Fibroblast of pulmonary artery (primary cell): ENCODE results near the gene GALNT18.
A peak's percentile ranks its signal among the peaks of the same experiment; 100 is the strongest.

Experiments used
- DNase-seq: peaks from one replicate; pipeline ENCODE4 v3.0.0-alpha.2; 2010; ENCODE audit warnings: low read depth
- H3K4me3 ChIP-seq: replicated peaks from 2 replicates; pipeline ENCODE4 v1.5.1; 2011; ENCODE audit warnings: low read depth, mild to moderate bottlenecking, control low read depth, low read length, moderate library complexity
- TF ChIP-seq, protein P1 (sequence below): IDR thresholded peaks from 2 replicates; pipeline ENCODE4 v1.5.1; 2011; ENCODE audit warnings: mild to moderate bottlenecking, control low read depth, low read length, inconsistent platforms; ENCODE audit errors: missing control alignments

GALNT18 gene

DNA sequence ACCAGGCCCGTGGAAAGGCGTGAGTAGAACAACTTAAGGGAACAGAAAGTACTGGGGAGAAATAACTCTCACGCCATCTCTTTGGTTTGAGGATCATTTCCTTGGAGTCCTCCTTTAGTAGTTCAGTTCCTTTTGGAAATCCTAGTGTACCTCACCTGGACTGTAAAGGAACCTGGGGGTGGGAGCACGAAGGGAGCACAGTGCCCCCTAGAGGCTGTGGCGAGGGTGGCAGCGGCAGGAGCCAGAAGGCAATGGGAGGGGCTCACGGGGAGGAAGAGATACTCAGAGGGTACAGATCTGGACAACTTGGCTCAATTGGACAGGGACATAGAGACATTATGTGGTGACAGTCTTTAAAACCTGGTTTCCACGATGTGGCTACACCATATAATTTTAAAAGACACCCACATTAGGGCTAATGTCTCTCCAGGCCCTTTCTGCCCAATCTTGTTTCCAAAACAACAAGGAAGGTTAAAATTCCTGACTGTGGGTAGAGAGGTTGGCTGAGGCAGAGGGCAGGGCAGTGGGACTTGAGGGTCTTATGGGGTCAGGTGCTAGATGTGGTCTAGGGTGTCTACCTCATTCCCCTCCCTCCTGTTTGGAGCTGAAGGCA, 355.7 kb downstream of the GALNT18 start:
- TF ChIP-seq, protein P1, sequence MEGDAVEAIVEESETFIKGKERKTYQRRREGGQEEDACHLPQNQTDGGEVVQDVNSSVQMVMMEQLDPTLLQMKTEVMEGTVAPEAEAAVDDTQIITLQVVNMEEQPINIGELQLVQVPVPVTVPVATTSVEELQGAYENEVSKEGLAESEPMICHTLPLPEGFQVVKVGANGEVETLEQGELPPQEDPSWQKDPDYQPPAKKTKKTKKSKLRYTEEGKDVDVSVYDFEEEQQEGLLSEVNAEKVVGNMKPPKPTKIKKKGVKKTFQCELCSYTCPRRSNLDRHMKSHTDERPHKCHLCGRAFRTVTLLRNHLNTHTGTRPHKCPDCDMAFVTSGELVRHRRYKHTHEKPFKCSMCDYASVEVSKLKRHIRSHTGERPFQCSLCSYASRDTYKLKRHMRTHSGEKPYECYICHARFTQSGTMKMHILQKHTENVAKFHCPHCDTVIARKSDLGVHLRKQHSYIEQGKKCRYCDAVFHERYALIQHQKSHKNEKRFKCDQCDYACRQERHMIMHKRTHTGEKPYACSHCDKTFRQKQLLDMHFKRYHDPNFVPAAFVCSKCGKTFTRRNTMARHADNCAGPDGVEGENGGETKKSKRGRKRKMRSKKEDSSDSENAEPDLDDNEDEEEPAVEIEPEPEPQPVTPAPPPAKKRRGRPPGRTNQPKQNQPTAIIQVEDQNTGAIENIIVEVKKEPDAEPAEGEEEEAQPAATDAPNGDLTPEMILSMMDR: peak; percentile 70
- DNase-seq: peak; percentile 13
- no peak overlapping the region for H3K4me3 ChIP-seq

DNA sequence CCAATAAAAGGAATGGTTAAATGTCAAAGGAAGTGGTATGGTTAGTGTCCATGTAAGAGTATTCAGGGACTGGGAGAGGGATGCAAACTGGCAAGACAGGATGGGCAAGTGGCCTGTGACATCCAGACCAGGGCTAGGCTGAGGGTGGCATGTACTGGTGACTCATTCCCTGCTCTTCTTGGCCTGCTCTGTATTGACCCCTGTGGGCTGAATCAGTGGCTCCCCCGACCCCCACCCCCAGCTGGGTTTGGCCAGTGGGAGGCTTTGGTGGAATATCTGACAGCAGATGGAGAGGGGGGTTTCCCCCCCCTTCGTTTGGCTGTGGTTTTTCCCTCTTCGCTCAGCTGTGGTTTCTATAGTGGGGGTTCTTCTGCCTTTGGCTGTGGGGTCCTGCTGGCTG, 356.5 kb downstream of the GALNT18 start:
- no peak for DNase-seq
- TF ChIP-seq, protein P1: no peak
- no peak overlapping the region for H3K4me3 ChIP-seq

DNA sequence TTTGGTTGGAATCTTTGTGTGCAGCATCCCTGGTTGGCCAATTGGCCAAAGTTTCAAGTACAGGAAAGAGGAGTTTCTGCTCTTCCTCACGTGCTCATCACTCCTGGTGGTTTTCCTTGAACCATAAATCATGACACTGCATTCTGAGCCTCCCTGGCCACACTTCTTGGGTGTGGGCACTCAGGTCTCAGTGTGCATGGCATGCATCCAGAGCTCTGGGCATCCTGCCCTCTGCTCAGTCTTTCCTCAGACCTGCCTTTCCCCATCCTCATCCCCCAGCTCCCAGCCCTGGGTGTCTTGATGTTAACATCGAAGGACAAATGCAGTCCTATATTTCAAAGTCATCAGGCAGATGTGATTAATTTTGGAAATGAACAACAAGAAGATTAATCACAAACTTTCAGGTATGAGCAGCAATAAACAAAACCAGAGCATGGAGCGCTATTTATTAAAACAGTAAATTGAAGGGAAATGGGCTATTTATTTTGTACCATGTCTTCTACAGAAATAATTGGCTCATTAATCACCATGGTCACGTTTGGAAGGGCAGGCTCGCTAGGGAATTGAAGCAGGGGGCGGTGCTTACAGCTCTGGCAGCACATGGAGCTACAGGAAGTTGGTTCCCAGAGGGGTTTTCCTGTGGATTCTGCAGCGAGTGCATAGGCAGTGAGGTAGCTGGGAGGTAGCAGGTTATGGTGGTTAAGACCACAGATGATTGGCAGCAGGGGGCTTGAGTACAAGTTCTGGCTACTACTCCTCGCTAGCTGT, 358.4 kb downstream of the GALNT18 start:
- DNase-seq: no peak
- TF ChIP-seq, protein P1: no peak

DNA sequence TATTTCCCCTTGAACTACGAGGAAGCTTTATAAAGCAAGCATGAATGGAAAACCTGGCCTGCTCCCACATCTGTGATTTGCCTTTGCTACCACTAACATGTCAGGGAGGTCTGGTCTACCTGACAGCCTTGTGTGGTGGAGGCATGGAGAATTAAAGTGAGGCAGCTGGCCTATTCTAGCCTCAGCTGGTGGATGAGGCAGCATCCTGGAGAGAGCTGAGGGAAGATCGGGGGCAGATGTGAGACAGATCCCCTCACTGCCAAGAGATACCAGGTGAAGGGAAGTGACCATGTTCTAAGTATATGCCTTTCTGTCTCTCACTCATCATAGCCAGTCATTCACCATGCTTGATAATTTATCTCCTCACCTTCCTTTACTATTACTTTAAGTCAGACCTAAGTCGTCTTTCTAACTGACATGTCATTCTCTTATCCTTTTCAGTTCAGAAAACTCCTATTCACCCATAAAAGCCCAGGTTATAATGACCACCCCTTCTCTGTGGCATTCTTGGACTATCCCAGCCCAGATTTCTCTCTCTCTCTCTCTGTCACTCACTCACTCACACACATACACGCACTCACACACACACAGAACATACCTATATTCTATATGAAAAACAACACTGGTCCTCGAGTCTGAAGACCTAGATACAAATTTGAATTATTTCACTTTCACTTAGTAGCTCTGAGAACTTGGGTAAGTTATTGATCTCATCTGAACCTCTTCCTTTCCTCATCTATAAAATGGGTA, 359.5 kb downstream of the GALNT18 start:
- TF ChIP-seq, protein P1: no peak
- no peak overlapping the region for H3K4me3 ChIP-seq
- no peak for DNase-seq

More for the DNA sequence above, 358.4 kb downstream of the GALNT18 start:
- no peak overlapping the region for H3K4me3 ChIP-seq

DNA sequence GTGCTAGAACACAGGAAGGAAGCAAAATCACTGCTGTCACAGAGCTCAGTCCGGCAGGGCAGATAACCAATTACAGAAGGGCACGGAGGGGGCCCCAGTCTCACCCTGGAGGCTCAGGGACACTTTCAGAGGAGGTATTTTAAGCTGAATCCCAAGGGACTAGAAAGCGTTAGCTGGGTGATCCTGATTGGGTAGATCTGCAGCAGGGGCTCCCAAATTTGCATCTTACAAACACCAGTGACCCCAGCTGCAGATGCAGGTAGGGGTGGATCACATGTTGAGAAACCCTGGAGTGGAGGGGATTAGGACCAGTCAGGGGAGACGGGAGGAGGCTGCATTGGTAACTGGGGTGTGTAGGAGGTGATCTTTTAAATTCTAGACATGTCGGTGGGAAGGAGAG, 360.2 kb downstream of the GALNT18 start:
- no peak for DNase-seq
- TF ChIP-seq, protein P1: no peak
- H3K4me3 ChIP-seq: no peak overlapping the region

DNA sequence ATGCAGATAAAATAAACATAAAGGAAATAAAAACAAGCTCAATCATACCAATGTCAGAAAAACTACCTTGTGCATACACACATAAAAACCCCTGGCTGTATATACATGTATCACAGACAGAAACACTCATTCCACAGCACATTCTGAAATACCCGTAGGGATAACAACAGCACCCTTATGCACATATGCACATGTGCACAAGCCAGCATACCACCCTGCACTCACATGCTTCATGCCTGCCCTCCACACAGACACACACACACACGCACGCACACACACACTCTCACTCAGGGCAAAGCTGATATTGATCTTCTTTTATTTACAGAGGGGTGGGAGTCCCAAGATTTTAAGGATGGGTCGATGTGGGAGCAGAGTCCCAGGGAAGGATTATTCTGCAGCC, 360.9 kb downstream of the GALNT18 start:
- TF ChIP-seq, protein P1: no peak
- no peak for DNase-seq
- no peak overlapping the region for H3K4me3 ChIP-seq
